GOT3 (cell line): ENCODE results near the gene GTF2F2.
"Not testable (repeated sequence)": the region's sequence is repeated elsewhere in the genome, so short reads cannot be mapped to it uniquely, and the experiment has no call there.

Experiments used
- DNase-seq: peaks from one replicate; lab custom pipeline; 2025; ENCODE audit warnings: mixed read lengths; lab: John Stamatoyannopoulos, UW

GTF2F2 gene

DNA sequence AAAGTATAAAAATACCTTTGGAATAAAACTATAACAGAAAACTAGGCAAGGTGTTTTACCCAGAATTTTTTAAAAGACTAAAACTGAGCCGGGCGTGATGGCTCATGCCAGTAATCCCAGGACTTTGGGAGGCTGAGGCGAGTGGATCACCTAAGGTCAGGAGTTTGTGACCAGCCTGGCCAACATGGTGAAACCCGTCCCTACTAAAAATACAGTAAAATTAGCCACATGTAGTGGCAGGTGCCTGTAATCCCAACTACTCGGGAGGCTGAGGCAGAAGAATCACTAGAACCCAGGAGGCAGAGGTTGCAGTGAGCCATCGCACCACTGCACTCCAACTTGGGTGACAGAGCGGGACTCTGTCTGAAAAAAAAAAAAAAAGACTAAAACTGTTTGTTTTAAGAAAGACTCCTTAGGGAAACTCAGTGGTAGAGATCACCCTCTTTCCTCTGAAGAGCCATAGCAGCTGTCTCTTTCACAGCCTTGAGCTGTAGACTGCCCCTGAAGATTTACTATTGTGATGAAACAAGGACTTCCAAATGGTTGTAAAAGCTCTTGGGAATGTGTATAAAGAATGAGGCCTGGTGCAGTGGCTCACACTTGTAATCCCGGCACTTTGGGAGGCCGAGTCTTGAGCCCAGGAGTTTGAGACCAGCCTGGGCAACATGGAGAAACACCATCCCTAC lies 95.2 kb downstream of the GTF2F2 start:
- no peak for DNase-seq

DNA sequence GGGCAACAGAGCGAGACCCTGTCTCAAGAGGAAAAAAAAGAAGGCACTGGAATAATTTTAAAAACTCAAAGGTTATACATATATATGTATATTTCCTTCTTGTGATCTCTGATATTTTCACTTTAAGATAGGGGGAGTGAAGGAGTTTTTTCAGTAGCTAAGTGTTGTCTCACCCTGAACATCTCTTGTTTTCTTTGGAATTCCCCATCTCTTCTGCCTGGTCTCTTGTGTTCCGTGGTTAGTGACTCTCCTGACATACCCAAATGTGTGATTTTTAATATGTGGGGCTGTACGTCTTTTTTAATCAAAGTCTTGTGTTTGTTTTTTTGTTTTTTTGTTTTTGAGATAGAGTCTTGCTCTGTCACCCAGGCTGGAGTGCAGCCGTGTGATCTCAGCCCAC lies 95.9 kb downstream of the GTF2F2 start:
- no peak for DNase-seq

DNA sequence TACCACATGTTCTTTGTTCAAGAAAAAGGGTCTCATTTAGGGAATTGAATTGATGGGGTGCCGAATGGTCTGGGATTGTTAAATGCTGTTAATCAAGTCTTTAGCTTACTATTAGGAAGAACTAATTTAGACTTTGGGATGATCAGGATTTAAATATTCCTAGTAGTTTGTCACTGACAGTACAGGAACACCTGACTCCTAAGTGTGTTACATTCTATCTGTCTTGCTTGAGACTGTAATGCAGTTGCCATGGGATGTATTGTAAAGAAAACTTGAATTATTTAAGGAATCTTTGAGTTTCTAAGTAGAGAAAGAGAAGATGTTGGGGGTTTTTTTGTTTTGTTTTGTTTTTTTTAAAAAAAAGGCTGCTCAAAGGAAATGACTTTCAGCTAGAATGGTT lies 98.4 kb downstream of the GTF2F2 start:
- DNase-seq, result no peak

DNA sequence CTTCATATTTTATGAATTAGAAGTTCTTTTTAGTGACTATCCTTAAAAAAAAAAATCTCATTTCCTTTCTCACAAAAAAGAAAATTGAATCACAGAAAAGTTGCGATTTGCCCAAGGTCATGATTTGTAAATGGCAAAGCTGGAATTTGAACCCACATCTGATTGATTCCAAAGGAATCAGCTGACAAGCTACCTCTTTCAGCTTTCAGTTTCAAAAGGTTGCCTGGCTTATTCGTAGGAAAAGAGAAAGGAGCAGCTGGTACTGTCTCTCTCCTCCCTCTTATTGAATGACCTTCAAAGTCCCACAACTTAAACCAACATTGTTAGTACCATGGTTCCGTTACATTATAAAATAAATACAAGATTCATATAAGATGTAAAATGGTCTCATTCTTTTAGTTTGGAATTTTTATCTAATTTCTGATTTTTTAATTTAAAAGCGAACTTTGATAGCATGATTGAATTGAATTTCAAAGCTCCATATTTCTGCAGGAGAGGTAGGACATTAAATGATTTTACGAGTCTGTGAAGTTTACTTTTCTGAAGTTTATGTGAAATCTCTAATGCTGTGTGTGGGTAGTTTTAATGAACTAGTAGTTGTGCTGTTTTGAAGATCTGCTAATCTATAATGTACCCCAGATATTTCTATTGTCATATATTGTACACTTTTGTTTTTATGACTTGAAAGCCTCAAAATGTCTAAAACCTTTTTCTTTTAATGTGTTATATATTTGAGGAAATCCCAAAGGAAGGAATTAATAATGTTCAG lies 99.0 kb downstream of the GTF2F2 start:
- no peak for DNase-seq

DNA sequence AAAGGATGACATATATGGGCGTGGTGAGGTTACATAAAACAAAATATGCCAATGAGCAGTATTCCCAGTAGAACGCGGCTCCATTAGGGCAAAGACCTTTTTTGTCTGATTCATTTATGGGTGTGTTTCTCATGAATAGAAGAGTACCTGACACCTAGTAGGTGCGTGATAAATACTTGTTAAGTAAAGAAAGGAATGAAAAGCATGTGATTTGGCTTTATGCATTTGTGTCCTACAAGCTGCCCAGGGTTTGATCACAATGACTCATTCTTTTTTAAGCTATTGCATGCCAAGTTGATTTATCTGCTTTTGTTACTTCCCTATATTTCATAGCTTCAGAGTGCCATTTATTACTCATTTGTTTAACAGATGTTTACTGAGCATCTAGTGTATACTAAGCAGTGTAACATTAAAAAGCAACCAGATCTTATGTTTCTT lies 99.6 kb downstream of the GTF2F2 start:
- DNase-seq, result no peak

DNA sequence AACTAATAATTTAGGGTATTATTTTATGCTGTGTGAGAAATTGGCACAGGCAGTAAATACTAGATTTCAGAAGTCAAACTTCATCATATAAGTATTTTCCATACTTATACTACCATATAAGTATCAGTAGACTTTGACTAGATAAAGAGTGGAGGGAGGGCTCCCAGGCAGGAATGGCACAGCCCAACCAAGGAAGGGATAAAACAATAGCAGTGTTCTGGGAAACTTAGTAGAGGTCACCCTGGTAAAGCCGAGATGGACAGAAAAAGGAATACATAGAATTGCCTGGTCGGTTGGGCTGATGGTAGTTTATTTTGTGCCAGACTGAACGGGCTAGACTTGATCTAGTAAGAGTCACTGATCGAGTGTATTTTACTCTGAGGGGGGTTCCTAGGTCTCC lies 100.1 kb downstream of the GTF2F2 start:
- DNase-seq, result no peak

DNA sequence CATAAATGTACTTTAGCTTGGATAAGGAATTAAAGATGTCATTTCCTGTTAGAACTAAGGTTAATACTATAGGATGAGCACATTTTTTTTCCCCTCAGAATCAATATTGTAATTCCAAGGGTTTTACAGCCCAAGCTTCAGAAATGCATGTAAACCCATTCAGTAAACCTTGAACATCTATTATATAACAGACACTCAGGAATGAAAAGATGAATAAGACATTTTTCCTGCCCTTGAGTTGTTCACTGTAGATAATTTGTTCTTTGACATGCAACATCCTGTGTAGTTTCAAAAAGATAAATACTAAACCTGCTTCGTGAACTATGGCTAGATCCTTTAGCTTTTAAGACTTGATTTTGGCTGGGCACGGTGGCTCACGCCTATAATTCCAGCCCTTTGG lies 102.2 kb downstream of the GTF2F2 start:
- no peak for DNase-seq

DNA sequence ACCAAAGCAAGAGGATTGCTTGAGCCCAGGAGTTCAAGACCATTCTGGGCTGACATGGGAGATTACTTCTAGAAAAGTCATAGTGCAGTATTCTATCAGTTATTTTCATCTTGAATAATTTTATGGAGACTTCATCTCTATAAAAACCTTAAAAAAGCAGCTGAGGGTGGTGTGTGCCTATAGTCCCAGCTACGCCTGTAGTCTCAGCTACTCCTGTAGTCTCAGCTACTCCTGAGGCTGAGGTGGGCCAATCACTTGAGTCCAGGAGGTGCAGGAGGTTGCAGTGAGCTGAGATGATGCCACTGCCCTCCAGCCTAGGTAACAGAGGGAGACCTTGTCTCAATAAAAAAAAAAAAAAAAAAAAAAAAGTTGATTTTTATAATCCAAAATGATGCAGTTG lies 102.6 kb downstream of the GTF2F2 start:
- no peak for DNase-seq

DNA sequence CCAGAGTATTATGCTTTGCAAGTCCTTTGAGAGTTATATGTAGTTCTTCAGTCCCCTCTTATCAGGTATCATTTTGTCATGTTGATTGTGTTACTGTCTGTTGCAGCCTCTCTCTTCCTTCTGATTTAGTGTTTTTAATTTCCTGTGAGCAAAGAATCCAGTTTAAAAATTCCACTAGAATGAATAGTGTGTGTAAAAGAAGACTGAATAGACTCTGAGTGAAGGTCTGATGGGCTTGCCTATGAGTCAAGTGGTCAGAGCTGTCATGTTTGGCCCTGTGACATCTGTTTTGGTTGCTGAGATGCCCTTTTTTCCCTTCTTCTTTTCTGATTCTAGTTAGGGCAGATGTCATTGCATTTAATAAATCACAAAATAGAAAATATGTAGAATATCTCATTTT lies 103.9 kb downstream of the GTF2F2 start:
- no peak for DNase-seq

DNA sequence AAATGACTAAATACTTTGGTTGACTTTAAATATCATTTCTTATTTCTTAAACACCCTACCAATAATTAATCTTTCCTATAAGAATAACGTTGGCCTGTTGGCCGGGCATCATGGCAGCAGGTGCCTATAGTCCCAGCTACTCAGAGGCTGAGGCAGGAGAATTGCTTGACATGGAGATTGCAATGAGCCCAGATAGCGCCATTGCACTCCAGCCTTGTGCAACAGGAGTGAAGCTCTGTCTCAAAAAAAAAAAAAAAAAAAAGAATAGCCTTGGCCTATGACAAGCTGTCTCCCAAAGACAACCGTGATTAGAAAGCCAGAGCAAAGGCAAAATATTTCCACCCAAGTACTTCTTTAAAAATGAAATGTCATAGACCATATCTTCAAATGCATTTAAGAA lies 105.1 kb downstream of the GTF2F2 start:
- no peak for DNase-seq

DNA sequence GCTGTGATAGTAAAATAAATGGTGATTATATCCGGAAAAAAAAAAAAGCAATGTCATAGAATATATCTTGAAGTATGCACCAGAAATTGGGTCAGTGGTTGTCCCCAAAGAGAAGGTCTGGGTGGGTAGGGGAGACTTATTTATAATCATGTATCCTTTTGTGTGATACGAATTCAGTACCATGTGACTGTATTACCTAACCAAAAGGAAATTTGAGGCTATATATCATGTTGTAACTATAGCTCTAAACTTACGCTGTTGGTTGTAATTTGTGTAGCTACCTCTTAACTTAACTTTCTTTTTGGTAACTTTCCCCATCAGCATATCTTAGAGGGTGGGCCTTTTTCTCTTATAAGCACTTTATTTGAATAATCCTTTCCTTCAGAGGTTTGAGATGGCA lies 105.7 kb downstream of the GTF2F2 start:
- DNase-seq, result no peak

DNA sequence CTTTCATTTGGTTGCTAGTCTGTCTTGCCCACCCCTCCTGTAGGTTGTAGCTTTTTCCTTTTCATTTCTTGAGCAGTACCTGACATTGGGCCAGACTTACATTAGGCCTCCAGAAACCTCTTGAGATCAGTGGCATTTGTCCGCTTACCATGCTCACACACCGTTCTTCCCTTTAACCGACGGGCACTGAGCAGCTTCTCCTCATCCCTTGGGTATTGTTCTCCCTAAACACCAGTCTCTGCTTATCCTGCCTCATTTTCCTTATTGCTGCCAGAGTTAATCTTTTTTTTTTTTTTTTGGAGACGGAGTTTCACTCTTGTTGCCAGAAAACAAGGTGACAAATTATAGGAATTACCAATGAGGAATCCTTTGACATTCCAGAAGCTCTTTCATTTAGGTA lies 107.7 kb downstream of the GTF2F2 start:
- no peak for DNase-seq

DNA sequence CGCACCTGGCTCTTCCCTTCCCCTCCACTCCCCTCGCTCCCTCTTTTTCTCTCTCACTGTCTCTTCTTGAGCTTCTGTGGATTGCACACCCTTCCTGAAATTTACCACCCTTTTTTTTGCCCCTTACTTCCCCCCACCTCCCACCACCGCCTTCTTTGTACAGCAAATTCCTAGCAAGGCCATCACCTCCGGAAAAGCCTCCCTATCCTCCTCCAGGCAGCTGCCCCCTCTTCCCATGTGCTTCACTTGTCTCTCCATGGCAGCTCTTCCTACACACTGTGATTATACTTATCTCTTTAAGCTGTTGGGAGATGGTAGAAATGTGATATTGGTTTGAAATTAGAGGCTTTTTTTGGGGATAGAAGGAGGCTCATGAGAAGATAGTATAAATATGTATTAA lies 108.9 kb downstream of the GTF2F2 start:
- no peak for DNase-seq

DNA sequence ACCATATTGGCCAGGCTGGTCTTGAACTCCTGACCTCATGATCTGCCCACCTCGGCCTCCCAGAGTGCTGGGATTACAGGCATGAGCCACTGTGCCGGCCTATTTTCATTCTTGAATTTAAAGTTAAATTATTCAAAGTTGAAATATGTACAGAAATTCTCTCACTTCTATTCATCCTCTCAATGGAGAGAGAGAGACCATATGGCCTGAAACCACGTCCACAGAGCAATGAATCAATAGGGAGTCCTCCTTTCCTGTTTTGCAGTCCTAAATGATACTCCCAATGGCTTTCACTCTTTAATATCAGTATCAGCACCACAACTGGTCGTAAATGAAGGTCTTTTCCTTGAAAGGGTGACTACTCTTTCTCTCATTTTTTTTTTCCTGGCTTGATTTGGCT lies 111.0 kb downstream of the GTF2F2 start:
- no peak for DNase-seq

DNA sequence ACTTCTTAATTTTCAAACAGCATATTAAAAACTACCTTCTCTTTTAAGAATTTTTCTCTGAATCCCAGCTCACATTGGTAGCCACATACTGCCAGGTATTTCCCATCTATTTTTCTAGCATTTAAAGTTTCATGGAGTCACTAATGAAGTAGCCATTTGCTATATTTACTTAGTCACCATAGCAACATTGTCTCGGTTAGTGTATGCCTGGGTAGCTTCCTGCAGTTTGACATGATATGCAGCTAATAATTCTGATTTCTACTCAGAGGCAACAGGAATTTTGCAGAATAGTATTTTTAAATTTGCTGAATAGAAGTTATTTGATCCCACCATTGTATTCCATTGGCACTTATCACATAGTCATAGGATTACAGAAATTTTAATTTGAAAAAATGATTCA lies 111.4 kb downstream of the GTF2F2 start:
- DNase-seq, result no peak

DNA sequence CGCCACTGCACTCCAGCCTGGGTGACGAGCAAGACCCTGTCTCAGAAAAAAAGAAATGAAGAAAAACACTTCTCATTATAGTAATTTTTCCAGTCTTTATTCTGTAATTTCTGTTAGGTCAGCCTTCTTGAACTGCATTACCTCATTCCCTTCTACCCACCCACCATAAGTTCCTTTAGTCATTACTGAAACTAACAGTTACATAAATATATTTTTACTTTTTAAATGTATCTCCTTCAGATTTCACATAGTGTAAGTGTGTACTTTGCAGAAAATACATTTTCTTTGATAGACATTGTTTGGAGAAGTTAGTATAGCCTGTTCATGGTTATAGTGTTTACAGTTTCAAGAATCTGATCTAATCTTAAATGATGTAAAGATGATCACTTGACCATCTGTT lies 112.3 kb downstream of the GTF2F2 start:
- no peak for DNase-seq

DNA sequence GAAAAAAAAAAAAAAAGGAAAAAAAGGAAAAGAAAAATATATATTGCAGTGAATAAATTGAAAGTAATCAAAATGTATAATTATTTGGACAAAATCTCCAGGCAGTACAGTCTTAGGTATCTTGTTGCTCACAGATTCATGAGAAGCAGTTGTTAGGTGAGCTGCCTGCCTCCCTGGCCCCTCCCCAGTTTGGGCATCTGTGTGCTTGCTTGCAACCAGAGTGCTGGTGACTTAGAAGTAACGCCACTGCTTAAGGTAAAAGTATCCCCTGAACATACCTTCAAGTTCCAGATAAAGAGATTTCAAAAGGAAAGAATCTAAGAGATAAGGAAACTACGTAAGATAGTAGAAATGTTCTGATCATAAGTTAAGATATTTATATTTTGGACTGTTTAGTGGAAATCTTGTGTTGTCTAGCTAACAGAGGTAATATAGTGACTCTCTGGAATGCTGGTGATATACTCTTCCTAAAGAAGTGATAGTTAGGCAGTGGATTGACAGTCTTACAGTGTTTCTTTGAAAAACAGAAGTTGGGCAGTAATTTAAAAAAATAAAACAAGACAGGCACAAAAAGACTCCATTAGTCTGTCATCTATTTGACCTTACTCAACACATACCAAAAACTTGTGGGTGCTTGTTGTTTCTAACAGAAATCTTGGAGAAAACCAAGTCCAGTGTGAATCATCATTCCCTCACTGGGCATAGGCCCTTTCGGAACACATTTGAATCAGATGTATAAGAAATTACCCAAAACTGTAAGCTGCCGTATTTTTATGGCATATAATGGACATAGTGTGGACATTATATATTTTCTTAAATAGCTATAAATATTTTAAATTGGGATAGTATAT lies 118.9 kb downstream of the GTF2F2 start:
- DNase-seq, result no peak

DNA sequence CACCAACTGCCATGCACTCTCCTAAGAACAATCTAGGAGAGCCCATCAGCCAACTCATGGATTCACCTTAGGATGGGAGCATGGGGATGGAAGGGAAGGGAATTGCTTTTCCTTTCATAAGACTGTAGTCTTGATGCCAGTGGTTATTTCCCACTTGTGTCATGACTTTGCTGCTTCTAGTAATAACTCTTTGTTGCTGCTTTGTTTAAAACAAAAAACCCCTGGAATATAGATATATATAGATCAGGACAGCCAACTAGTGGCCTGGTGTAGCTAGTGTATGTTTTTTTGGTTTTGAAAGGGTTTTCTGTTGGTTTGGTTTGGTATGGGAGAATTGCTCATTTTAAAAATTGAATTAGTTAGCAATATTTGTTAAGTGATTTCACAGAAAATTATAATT lies 119.8 kb downstream of the GTF2F2 start:
- DNase-seq, result no peak

DNA sequence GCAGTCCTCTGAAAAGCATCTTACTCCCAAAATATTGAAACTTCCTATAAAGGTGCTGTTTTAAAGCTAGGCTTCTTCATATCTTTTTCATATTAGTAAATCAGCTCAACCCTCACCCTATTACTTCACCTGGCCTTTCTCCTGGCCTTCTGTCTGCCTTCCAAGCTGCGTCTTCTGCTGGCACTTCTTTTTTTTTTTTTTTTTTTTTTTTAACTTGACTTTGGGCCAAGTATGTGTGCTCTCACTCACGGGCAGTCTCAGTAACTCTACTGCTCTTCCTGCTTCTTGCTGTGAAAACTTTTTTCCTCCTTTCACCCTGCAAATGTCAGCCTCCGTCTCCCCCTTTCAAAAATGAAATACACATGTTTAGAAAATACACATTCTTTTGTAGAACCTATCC lies 121.8 kb downstream of the GTF2F2 start:
- no peak for DNase-seq

DNA sequence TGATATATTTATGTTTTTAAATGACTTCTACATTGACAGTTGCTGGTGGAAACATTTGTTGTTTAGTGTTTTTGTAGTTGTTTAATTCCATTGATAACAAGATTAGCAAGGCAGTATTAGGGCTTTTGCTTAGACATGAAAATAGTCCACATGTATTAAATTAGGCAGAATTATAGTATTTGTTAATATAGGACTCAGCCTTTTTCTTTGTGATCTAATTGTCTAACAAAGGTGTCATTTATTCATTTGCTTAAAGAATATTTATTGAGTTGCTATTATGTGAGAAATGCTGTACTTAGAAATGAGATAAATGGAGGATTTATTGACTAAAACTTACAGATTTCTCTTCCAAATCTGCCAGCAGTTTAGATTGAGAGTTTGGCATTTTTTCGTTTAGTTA lies 122.2 kb downstream of the GTF2F2 start:
- DNase-seq, result no peak

DNA sequence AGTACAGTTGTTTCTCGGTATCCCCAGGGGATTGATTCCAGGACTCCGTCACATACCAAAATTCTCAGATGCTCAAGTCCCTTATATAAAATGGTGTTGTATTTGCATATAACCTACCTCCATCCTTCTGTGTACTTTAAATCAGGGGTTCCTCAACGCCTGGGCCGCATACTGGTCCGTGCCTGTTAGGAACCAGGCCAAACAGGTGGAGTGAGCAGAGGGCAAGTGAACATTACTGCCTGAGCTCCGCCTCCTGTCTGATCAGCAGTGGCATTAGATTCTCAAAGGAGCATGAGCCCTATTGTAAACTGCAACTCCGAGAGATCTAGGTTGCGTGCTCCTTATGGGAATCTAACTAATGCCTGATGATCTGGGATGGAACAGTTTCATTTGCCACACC lies 122.8 kb downstream of the GTF2F2 start:
- DNase-seq, result no peak

DNA sequence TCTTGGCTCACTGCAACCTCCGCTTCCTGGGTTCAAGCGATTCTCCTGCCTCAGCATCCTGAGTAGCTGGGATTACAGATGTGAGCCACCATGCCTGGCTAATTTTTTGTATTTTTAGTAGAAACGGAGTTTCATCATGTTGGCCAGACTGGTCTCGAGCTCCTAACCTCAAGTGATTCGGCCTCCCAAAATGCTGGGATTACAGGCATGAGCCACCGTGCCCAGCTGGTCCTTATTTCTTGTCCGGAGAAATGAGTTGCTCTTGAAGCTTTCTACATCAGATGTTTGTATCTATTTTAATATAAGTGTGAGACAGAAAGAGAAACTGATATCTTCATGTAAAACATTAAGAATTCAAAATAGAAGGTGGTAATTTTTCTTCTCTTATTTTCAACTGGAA lies 124.4 kb downstream of the GTF2F2 start:
- DNase-seq, result not testable (repeated sequence)

DNA sequence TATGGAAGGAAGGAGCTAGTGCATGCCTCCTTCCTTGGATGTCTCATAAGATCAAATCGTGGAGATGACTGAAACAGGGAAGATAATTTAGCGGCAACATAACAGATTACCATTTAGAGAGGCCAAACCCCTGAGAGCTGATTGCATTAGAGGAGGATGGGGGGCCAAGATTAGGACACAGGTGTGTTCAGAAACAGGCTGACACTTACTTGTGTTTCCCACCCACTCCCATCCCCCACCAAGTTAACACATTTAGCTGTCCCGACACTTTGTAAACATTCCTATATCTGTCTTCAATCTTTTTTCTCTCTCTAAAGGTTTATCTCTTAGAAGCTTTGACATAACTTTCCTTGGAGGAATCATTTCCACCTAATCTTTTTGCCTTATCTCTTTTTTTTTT lies 129.4 kb downstream of the GTF2F2 start:
- no peak for DNase-seq
